GM19239 (cell line): Measurements from ENCODE around the gene CUX1.
"Not testable (repeated sequence)": the region's sequence is repeated elsewhere in the genome, so short reads cannot be mapped to it uniquely, and the experiment has no call there.

Experiments
- DNase-seq: peaks from one replicate; pipeline ENCODE4 v3.0.0; 2011; ENCODE audit warnings: low spot score; ENCODE audit not compliant: insufficient read length
- FAIRE-seq: peaks from 2 replicates; lab custom pipeline; 2011; peaks lifted over from hg19 to GRCh38; lab: Jason Lieb, UNC

CUX1 gene

GRCh38 chr7:101846800-101847538 lies 29.5 kb downstream of the CUX1 start:
- no peak for FAIRE-seq
- no peak for DNase-seq

DNA sequence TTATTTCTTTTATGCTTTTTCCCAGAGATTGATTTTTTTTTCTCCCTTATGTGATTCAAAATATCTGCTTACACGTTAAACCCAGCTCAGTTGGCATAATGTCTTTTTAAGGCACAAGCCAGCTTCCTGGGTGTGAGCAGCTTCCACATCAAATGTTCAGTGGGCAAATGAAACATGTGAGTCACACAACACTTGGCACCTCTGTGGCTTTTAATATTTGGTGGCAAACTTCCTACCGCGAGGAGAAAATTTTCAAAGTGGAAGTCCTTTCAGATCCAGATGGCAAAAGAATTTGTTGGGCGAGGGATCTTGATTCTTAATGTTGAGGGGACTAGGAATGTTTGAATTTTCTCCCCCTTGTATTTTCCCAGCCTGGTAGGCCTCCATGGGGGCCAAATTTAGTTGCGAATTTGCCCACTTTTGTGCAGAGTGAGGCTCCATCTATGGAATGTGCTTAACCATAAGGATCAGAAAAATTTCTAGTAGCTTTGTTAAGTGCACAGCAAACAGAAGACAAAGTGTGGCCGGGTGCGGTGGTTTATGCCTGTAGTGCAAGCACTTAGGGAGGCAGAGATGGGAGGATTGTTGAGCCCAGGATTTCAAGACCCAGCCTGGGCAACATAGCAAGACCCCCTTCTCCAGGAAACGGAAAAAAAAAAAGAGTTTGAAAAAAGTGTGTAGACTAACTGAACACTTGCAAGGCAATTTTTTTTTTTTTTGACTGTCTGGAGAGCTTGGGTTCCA lies 31.0 kb downstream of the CUX1 start:
- FAIRE-seq, result no peak
- DNase-seq, result no peak

- DNase-seq, FAIRE-seq: not testable (repeated sequence)
Observed at GRCh38 chr7:101849314-101849713, 31.9 kb downstream of the CUX1 start.

- not testable (repeated sequence) for DNase-seq, FAIRE-seq
Observed at GRCh38 chr7:101852364-101852763, 34.9 kb downstream of the CUX1 start.

GRCh38 chr7:101853684-101854083 lies 36.3 kb downstream of the CUX1 start:
- DNase-seq (no peak), FAIRE-seq (no peak)

DNA sequence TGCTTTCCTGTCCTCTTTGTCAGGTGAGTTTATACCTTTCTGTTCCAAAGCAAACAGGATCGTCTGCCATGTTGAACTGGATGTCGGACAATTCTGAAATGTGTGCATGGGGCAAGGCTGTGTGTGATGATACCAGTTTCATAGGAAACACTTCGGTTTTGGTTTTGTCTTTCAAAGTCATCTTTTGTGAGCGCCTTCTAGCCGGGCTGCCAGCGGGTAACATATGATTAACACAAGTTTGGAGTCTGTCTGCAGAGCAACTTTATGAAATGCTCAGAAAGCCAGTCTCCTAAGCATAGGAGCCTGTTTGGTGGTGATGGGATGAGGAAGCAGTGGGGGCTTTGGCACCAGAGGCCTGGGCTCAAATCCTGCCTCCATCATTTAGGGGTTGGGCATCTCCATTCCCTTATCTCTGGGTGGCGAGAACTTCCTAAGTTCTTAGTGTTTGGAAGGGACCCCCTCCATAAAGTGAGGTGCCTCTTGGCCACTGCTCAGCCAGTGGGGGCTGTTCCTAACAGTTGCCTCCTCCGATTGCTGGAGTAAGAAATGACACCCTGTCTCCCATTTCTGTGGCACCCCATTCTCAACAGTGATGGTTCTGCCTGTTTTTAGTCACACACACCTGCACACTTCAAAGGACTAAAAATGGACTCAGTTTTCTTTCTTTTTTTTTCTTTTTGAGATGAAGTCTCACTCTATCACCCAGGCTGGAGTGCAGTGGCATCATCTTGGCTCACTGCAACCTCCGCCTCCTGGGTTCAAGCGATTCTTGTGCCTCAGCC lies 36.8 kb downstream of the CUX1 start:
- no peak for DNase-seq
- no peak for FAIRE-seq

DNA sequence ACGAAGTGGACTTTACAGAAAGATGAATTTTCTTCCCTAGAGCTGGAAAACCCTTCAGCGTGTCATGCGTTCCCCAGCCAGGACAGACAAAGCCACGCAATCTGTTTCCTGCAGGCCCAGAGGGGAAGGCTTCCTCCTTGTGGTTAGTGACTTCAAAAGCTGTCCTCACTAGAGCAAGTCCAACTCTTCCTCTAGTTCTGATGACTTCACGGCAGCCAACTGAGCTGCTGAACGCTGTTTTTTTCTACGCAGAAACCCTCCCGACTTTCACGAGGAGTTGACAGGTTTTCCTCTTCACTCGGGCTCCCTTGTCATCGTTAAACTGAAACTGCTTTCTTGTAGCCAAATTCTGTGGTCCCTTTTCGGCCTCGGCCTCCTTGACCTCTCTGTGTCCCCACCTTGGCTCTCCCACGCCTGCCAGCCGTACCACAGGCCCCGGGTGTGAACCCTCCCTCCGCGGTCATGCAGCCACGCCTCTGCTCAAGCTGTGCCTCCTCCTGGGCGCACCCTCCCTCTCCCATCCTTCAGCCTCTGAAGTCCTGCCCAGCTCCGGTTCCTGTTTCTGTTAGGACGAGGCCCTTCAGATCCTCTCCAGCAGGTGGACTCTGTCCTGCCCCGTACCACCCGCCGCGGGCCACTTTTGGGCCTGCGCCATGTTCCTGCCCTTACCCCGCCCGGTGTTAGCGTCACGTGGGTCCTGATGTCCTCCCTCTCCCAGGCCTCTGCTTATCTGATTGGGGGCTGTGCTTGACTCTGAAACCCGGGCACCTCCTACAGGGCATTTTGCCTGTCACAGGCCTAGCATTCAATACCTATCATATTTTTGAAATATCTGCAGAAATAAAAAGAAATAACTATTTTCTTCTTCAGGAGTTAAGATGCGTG lies 39.3 kb downstream of the CUX1 start:
- peak; percentile 98 for FAIRE-seq
- DNase-seq, result peak; percentile 69

DNA sequence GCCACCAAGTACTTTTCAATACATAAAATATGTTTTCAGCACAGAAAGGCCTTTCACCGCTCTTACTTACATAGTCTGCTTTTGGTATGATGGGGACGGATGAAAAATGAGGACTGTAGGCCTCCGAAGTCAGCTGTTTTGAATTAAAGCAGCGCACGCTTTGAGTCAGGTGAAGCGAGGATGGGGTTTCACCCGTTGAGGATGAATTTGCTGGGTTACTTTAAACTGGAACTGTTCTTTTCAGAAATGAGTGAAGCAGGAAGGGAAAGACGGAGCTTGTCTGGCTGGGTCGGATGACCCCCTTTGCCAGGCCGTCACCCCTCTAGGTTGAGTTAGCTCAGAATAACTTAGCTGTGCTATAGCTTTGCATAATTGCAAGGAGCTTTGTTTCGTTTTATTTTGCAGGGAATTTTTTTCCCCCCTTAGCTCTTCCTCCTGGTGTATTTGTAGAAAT lies 40.0 kb downstream of the CUX1 start:
- FAIRE-seq (peak; percentile 80), DNase-seq (no peak)

- DNase-seq, result no peak
Observed at GRCh38 chr7:101858437-101859385, 41.3 kb downstream of the CUX1 start.

DNA sequence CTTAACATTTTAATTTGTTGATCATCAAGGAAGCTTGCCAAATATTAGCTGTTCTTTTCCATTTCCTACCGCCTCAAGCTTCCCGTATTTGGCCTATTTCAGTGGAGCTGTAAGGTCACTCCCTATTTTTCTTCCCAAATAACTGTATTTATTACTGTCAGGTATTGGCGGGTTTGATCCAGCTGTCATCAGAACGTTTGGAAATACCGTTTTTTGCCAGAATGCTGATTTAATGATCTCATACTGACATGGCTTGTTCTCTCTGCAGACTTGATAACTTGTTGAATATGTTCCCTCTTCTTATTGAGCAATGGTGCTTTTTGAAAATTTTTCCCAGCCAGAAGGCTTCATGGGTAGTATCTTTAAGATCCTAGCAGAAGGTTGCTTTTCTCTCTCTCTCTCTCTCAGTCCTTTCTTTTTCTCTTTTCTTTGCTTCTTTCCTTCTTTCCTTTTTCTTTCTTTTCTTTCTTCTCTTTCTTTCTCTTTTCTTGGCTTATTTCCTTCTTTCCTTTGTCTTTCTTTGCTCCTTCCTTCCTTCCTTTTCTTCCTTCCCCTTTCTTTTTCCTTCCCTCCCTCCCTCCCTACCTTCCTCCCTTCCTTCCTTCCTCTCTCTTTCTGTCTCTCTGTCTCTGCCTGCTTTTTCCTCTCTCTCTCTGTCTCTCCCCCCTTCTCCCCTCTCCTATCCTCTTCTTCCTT lies 42.1 kb downstream of the CUX1 start:
- FAIRE-seq, result no peak

More at GRCh38 chr7:101858437-101859385, 41.3 kb downstream of the CUX1 start:
- FAIRE-seq, result no peak

DNA sequence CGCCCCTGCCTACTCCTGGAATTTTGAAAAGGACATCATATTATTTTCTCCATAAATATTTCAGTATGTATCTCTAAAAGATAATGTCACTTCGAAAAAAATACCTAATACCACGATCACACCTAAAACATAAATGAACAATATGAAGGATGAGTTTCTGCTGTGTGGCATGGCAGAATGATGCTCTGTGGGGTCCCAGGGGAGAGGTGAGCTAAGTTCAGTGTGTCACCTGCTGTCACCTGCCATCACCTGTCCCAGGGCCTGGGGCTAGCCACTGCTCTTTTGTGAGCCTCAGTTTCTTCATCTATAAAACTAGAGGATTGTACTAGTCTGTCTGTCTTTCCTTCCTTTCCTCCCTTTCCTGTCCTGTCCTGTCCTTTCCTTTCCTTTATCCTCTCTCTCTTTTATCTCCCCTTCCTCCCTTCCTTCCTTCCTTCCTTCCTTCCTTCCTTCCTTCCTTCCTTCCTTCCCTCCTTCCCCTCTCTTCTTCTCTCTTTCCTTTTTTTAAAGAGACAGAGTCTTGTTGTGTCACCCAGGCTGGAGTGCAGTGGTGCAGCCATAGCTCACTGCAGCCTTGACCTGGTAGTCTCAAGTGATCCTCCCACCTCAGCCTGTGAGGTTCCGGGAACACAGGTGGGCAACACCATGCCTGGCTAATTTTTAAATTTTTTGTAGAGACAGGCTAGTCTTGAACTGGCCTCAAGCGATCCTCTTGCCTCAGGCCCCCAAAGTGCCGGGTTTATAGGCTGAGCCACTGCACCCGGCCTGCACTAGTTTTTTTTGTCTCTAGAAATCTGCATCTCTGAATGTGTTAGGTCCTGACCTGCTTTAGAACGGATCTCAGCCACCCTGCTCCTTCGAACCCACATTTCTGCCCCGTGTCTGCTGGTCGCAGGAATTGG lies 43.1 kb downstream of the CUX1 start:
- no peak for DNase-seq
- no peak for FAIRE-seq

More for the DNA sequence above, 42.1 kb downstream of the CUX1 start:
- no peak for DNase-seq

- FAIRE-seq, result no peak
Observed at GRCh38 chr7:101861218-101861775, 43.9 kb downstream of the CUX1 start.

DNA sequence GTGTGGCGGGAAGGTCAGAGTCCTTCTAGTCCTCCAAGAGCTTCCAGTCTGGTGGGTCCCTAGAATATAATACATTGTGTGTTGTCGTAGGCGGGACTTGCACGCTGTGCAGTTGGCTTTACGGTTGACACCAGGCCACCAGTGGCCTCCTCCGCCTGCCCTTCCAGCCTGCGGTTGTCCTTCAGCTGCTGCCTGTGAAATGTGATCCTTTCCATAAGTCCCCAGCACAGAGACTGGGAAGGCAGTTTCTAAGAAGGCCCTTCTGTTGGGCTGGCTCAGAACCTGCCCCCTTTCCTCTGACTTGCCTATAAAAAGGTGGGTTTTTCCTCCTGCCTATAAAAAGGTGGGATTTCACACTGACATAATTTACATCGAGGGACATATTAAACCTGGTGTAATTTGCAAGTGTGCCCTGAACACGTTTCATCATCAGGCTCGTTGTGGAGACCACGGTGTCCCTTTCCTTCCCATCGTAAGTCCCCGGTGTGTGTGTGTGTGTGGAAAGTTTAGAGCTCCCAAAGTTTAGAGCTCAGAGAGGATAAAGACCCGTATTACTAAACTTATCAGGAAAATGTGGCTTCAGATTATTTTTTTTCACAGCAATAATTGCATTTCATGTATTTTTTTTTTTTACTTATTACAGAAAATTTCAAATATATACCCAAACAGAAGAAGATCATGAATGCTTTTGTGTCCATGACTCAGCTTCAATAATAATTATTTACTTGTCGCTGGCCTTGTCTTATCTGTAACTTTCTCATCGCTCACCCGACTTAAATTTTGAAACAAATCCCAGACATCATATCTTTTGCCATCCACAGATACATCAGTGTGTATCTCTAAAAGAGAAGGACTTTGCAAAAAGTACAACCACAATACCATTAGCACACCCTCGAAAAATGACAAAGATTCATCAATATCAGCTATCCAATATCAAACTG lies 45.1 kb downstream of the CUX1 start:
- FAIRE-seq, result no peak
- no peak for DNase-seq

More at GRCh38 chr7:101861218-101861775, 43.9 kb downstream of the CUX1 start:
- no peak for DNase-seq

DNA sequence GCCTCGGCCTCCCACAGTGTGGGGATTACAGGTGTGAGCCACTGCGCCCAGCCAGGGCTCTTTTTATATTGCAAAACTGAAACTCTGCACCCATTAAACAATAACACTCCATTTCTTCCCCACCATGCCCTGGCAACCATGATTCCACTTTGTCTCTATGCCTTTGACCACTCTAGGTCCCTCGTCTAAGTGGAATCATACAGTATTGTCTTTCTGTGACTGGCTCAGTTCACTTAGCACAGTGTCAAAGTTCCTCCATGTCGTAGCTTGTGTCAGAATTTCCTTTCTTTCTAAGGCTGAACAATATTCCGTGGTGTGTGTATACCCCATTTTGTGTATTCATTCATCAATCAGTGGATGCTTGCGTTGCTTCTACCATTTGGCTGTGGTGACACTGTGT lies 46.2 kb downstream of the CUX1 start:
- no peak for DNase-seq
- no peak for FAIRE-seq

DNA sequence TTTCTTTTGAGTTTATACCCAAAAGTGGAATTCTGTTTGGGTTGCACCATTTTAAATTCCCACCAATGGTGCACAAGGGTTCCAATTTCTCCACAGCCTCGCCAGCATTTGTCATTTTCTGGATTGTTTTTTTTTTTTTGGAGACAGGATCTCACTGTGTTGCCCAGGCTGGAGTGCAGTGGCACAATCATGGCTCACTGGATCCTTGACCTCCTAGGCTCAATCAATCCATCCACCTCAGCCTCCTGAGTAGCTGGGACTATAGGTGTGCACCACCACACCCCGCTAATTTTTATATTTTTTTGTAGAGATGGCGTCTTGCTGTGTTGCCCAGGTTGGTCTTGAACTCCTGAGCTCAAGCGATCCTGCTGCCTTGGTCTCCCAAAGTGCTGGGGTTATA lies 46.6 kb downstream of the CUX1 start:
- DNase-seq (no peak), FAIRE-seq (no peak)

DNA sequence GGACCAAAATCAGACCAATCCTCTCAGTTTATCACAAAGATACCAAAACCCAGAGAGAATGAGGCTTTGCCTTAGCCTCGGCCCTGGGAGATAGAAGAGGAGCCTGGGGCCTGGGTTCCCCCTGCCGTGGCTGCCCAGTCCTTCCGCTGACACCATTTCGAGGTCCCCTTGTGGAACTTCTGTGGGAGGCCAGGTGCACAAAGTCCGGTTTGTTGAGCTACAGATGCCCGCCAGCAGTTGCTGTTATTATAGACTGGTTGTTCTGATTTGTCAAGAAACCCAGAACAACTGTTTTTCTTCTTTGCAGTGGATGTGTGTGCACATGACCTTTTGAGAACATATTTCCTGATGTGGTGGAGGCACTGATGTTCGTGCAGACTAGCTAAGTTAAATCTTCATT lies 47.6 kb downstream of the CUX1 start:
- DNase-seq, result no peak
- FAIRE-seq, result no peak
